ENCODE results near the gene ZBTB1. TPM values are rescaled to one million over a fixed set of nuclear protein-coding genes. Genes with fewer than 3 reads are reported as not detected.

ZBTB1 gene
- total and polyA plus RNA-seq, 10 of the 15 experiments (the other 5 are each of a cell fraction or from before 2014, with no cell fraction given): 12.3 to 127 (median 40.0) TPM

DNA sequence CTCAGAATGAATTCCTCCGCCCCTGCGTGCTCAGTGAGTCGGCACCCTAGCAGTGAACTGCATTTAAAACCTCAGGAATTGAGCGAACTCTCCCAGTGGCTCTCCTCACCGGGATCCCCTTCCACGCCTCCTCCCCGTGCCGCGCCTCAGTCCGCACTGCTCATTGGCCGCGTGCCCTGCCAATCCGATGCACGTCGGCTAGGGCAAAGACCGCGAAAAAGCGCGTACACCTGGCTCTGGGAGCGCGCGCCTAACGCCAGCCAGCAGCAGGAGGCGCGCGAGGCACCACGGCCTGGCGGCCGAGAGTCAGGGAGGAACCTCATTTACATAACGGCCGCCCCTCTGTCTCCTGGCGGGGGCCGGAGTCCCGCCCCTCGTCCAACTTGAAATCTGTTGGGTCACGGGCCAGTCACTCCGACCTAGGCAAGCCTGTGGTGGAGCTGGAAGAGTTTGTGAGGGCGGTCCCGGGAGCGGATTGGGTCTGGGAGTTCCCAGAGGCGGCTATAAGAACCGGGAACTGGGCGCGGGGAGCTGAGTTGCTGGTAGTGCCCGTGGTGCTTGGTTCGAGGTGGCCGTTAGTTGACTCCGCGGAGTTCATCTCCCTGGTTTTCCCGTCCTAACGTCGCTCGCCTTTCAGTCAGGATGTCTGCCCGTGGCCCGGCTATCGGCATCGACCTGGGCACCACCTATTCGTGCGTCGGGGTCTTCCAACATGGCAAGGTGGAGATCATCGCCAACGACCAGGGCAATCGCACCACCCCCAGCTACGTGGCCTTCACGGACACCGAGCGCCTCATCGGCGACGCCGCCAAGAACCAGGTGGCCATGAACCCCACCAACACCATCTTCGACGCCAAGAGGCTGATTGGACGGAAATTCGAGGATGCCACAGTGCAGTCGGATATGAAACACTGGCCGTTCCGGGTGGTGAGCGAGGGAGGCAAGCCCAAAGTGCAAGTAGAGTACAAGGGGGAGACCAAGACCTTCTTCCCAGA is 35.9 kb downstream of the ZBTB1 start, which contains the start of gene HSPA2 (continued):
- TF ChIP-seq RFX5 (IDR thresholded peaks at IDR 0.05; ENCODE audit: low read depth, low read length): peak; percentile 38; the same call in 1 of the 2 replicates
- peak; percentile 3; the same call in 1 of the 2 replicates for TF ChIP-seq EED (IDR thresholded peaks at IDR 0.05; ENCODE audit: low read depth)
- TF ChIP-seq, protein P1, sequence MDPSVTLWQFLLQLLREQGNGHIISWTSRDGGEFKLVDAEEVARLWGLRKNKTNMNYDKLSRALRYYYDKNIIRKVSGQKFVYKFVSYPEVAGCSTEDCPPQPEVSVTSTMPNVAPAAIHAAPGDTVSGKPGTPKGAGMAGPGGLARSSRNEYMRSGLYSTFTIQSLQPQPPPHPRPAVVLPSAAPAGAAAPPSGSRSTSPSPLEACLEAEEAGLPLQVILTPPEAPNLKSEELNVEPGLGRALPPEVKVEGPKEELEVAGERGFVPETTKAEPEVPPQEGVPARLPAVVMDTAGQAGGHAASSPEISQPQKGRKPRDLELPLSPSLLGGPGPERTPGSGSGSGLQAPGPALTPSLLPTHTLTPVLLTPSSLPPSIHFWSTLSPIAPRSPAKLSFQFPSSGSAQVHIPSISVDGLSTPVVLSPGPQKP (IDR thresholded peaks at IDR 0.05; ENCODE audit: low read depth, low read length): no peak
- TF ChIP-seq ZNF274 (IDR thresholded peaks at IDR 0.05; ENCODE audit: insufficient read depth, insufficient read length): no peak
- TF ChIP-seq, protein P2, sequence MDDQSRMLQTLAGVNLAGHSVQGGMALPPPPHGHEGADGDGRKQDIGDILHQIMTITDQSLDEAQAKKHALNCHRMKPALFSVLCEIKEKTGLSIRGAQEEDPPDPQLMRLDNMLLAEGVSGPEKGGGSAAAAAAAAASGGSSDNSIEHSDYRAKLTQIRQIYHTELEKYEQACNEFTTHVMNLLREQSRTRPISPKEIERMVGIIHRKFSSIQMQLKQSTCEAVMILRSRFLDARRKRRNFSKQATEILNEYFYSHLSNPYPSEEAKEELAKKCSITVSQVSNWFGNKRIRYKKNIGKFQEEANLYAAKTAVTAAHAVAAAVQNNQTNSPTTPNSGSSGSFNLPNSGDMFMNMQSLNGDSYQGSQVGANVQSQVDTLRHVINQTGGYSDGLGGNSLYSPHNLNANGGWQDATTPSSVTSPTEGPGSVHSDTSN (IDR thresholded peaks at IDR 0.05; ENCODE audit: insufficient replicate concordance, low read depth, low read length): peak; percentile 94
- no peak for TF ChIP-seq ZNF24 (IDR thresholded peaks at IDR 0.05)
- no peak for TF ChIP-seq SRF (IDR thresholded peaks at IDR 0.05; ENCODE audit: low read depth in 2 of 2, low read length in 2 of 2)
- TF ChIP-seq DPF2 (IDR thresholded peaks at IDR 0.05): peak; percentile 99
- peak; percentile 79 for TF ChIP-seq IKZF1 (conservative IDR thresholded peaks at IDR 0.05)
- no peak for TF ChIP-seq SIX5 (IDR thresholded peaks at IDR 0.05; ENCODE audit: low read depth, low read length, severe bottlenecking)
- no peak for TF ChIP-seq CEBPB (IDR thresholded peaks at IDR 0.05; ENCODE audit: borderline replicate concordance in 1 of 2, low read depth in 2 of 2, low read length in 2 of 2)
- no peak for TF ChIP-seq KAT2A (conservative IDR thresholded peaks at IDR 0.05; ENCODE audit: control insufficient read depth, low read depth, low read length)
- no peak for TF ChIP-seq ZNF622 (IDR thresholded peaks at IDR 0.05)
- TF ChIP-seq TBL1XR1 (IDR thresholded peaks at IDR 0.05; ENCODE audit: low read depth, low read length): no peak
- TF ChIP-seq ZBED1 (IDR thresholded peaks at IDR 0.05; ENCODE audit: borderline replicate concordance): no peak
- peak in 1 of 2 experiments; percentile 27; a peak in 1 of 3 replicates for TF ChIP-seq EGR1 (IDR thresholded peaks at IDR 0.05; ENCODE audit: borderline replicate concordance in 1 of 2, low read depth in 2 of 2, low read length in 2 of 2)
- peak; percentile 88 to 95 for TF ChIP-seq BHLHE40 (IDR thresholded peaks at IDR 0.05; ENCODE audit: borderline replicate concordance in 1 of 2, low read depth in 2 of 2, low read length in 1 of 2)
- TF ChIP-seq FOS (IDR thresholded peaks at IDR 0.05; ENCODE audit: borderline replicate concordance, extremely low read depth, insufficient read length): peak; percentile 50
- peak; percentile 92 for TF ChIP-seq SP1 (IDR thresholded peaks at IDR 0.05; ENCODE audit: low read depth, low read length)
- TF ChIP-seq, protein P3, sequence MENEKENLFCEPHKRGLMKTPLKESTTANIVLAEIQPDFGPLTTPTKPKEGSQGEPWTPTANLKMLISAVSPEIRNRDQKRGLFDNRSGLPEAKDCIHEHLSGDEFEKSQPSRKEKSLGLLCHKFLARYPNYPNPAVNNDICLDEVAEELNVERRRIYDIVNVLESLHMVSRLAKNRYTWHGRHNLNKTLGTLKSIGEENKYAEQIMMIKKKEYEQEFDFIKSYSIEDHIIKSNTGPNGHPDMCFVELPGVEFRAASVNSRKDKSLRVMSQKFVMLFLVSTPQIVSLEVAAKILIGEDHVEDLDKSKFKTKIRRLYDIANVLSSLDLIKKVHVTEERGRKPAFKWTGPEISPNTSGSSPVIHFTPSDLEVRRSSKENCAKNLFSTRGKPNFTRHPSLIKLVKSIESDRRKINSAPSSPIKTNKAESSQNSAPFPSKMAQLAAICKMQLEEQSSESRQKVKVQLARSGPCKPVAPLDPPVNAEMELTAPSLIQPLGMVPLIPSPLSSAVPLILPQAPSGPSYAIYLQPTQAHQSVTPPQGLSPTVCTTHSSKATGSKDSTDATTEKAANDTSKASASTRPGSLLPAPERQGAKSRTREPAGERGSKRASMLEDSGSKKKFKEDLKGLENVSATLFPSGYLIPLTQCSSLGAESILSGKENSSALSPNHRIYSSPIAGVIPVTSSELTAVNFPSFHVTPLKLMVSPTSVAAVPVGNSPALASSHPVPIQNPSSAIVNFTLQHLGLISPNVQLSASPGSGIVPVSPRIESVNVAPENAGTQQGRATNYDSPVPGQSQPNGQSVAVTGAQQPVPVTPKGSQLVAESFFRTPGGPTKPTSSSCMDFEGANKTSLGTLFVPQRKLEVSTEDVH (IDR thresholded peaks at IDR 0.05; ENCODE audit: low read depth, partially characterized antibody): no peak

Data from GM12878 (cell line).